A673 (cell line): ENCODE measurements around the gene TMEM178B.

Experiments used
- EZH2 ChIP-seq: fragments of 200-600 bp; sonication (generic); IDR thresholded peaks from 2 replicates; pipeline ENCODE4 v1.6.1; 2017; ENCODE audit warnings: borderline replicate concordance, low read depth, mild to moderate bottlenecking, mixed read lengths, antibody characterized with exemption, low read length; ENCODE audit not compliant: poor library complexity, severe bottlenecking
- TF ChIP-seq, protein P1 (sequence below): fragments of 300-800, 200-600 bp; sonication (generic); conservative IDR thresholded peaks from 2 replicates; pipeline ENCODE4 v1.5.1; 2017; ENCODE audit warnings: low read depth, mild to moderate bottlenecking, antibody characterized with exemption, low read length, moderate library complexity, mixed read lengths

DNA sequence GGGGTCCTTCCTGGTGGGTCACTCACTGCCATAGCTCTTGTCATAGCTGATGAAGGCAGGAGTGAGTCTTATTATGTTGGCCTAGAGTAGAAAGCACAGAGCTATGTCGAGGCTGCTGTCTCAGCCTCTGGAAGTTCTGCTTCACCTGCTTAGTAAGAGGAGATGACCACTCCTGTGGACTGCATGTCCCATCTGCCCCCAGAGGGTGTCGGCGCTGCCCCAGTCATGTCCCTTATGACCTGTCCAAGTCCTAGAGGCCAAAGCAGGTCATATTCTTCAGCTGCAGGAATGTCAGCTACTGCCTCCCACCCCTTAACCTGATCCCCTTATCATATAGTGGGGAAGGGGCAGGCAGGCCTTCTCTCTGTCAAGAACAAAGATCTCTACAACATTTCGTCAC is 405.0 kb downstream of the TMEM178B start:
- no peak for TF ChIP-seq EZH2
- TF ChIP-seq, protein P1, sequence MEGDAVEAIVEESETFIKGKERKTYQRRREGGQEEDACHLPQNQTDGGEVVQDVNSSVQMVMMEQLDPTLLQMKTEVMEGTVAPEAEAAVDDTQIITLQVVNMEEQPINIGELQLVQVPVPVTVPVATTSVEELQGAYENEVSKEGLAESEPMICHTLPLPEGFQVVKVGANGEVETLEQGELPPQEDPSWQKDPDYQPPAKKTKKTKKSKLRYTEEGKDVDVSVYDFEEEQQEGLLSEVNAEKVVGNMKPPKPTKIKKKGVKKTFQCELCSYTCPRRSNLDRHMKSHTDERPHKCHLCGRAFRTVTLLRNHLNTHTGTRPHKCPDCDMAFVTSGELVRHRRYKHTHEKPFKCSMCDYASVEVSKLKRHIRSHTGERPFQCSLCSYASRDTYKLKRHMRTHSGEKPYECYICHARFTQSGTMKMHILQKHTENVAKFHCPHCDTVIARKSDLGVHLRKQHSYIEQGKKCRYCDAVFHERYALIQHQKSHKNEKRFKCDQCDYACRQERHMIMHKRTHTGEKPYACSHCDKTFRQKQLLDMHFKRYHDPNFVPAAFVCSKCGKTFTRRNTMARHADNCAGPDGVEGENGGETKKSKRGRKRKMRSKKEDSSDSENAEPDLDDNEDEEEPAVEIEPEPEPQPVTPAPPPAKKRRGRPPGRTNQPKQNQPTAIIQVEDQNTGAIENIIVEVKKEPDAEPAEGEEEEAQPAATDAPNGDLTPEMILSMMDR, result no peak
